Stimulated activated naive CD4-positive, alpha-beta T cell (primary cell): ENCODE results near the gene NOP16.

Experiments
- DNase-seq, 6 experiments: peaks; one replicate each; lab custom pipeline; 2025; lab: John Stamatoyannopoulos, UW

The NOP16 gene

DNA sequence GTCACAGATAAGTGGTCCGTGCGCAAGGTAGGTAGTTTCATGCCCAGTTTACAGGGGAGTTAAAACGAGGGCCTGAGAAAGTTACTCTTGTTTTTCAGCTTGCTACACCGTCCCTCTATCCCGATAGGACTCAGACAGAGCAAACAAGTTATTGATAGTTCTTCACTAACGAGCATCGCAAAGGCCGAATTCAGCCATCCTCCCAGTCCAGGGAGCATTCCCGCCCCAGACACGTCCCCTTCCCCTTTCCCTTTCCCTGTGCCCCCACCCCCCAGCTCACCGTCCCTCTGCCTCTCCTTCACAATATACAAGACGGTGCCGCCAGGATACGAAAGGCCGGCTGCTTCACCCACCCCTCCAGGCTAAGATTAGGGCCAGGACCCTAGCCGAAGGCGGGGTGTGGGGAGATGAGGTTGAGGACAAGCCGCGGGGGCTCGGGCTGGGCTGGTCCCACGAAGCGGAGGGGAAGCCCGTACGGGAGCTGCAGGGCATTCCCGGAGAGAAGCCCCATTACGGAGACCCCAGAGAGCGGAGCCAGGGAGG, 27.4 kb downstream of the NOP16 start:
- DNase-seq, result peak in 1 of 6 experiments; percentile 43

DNA sequence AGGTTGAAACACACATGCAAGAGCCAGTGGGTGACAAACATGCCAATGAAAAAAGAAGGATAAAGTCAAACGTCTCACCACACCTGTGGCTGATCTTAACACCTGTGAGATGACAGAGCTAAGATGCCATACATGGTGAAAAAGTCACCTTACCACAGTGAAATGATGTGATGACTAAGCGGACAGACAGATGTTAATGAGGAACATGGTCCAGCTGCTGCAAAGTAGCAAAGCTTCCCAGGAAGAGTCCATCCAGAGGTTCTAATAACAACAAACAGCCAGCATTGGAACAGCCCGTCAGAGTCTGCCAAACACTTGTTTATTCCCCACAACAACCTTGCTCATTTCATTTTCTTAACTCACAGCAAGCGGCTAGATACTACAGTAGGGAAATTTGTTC, 28.7 kb downstream of the NOP16 start:
- no peak for DNase-seq

DNA sequence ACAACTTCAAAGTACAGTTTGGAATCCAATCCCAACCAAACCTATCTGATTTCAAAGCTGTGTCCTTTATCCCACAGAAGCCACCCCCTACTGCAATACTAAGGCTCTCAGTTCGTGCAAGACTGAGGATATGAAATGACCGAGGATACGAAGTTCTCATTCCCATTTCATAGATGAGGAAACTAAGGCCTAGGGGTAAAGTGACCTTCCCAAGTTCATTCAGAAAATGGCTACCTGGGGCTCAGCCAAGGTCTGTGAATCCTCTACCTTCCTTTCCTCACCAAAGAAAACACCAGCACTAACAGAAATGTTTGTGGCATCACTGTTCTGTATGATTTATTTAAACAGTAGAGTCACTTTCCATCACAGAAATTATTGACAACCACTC, 32.2 kb downstream of the NOP16 start:
- DNase-seq, result no peak

DNA sequence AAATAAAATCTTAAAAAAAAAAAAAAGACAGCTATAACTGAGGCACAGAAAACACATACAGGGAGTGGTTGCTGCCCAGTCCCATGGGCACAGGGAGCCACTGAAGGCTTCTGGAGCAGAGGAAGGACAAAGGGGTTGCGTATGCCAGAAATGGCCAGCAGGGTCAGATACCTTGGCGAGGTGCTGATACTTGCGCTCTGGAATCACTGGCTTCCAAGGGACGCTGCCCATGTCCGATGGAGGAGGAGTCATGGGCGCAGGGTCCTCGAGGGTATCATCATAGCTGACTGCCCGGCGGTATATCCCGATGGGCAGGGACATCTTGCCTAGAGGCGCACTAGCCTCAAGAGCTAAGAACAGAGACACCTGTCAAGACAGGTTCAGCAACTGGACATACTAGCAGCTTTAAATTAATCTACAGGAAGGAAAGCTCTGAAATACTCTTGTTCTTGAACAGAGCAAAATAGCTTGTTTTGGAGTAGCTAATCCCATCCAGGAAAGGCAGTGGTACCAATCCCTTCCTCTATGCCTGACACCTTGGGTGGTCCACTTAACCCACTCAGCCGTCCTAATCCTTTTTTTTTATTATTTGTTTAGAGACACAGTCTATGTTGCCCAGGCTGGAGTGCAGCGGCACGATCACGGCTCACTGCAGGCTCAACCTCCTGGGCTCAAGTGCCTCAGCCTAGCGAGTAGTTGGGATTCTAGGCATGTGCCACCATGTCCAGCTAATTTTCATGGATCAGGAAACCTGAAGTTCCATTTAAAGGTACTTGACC, 32.8 kb downstream of the NOP16 start:
- no peak for DNase-seq

DNA sequence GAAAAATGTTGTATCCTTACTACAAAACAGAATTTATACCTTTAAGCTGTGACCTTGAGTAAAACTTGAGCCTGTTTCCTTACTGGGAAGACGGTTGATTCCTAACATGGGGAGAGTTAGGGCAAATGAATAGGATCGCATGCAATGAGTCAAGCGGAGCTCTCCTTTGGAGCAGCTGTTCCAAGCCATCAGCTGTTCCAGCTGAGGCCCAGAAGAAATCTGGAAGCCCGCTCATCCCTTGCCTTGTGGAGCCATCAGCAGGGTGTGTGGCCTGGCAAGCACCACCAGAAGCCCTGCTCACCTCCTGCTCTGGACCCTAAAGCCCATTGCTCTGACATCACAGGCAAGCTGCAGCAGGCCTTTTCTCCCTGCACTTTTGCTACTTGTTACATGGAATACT, 34.9 kb downstream of the NOP16 start:
- DNase-seq, result no peak

DNA sequence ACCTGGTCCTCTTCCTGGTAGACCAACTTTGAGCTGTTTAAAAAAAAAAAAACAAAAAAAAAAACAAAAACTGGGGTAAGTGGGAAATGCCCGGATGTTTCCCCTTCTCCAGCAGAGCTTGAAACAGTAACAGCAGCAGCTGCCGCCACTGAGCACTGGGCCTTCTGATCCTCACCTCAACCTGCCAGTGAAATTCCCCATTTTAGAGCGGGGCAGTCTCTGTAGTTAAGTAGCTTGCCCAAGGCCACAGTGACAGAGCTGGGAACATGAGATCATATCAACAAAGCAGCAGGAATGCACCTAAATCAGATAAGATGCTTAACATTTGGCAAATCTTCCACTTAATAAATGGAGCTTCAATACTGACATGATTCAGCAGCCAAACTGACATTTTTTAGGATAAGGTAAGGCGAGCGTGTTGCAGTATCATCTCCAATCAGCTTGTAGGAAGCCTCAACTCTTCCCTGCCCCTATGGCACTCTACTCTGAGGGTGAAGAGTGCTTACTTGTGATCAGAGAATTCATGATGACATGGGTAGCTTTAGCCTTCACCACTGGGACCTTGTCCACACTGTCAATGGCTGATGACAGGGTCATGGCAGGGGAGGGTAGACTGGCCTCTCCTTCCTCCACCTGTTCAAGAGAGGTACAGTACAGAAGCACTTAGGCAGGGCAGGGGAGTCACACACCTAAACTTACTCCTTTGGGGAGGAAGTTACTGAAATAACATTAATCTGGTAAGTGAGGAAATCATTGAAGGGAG, 36.1 kb downstream of the NOP16 start:
- DNase-seq, result no peak

DNA sequence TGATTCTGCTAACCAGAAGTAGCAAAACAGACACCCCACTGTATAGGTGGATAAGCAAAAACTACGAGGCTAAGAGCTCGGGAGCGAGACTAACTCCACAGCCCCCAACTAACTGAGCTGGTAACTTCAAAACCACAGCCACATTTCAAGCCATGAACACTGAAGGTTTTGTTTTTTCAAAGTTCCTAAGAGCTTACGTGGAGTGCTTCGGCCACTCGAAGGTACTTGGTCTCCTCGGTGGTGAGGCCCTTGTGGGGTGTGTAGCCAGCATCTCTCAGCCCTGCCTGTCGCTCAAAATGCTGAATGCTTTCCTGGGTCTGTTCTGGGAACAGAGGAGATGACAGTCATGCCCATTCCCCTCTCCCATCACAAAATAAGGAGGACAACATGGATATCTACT, 38.0 kb downstream of the NOP16 start:
- DNase-seq, result no peak

DNA sequence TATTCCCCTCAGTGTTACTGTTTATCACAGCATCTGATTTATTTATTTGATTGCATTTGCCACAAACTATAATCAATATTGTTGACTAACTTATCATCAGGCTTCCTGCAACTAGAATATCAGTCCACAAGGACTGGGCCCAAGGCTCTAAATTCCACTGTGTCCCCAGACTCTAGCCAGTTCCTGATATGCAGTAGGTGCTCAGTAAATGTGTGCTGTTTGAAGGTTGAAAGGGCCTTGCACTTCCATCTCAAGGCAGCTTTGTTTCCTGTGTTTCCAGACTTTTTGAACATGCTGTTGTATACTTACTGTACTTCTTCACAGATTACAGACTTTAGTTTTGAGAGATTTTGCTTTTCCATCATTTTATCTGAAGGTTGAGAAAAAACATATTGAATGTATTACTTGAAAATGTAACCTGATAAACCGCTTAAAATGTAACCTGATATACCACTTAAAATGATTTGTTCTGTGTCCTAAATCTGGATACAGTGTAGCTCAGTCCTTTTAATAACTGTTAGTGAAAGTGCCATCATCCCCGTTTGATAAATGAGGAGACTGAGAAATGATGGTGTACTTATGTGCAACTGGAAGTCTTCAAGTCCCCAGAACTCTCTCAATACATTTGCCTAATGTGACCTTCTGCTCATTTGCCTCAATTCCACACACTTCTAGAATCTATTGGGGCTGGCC, 45.5 kb downstream of the NOP16 start:
- DNase-seq, result no peak

DNA sequence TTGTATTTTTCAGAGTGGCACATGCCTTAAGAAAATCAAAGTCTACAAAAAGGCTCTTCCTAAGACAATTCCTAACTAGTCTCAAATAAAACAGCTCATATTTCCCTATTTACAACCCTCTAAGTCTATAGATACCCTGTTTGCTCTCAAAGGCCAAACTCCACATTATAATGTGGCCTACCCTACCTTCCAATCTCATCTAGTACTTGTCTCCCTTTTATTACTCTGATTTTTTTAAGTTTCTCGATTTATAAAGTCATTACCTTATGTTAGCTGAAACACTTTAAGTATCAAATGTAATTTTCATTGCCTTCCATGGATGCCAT, 46.3 kb downstream of the NOP16 start:
- DNase-seq, result no peak

DNA sequence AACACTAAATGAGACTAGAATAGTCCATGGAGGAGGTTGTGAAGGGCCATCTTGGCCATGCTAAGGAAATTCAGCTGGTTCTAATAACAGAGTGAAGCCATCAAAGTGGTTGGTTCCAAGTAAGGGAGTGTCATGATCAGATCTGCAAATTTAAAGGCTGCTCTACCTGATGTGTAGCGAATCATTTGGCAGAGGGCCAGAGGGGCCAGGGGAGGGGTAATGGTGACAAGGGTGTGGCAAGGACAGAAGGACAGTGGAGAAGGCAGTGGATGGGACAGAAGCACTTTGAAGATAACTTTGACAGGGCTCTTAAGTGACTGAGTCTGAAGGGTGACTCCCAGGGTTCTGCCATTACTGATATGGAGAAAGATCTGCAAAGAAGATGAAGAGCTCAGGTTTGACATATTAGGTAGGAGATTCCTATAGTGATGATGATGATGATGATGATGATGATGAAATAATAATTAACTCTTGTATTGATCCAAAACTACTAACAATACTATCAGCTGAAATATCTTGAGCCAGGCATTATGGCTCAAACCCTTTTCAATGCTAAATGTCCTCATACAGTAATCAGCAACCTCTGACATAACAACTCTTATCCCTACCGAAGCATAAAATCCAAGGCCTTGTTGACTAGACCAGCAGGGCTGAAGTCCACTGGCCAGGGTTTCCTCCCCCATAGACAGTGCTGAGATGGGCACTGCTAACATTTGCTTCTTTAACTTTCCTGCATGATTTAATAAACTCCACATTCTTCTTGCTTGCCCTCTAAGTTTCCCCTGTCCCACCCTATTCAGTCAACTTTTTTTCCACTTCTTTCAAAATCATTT, 46.9 kb downstream of the NOP16 start:
- DNase-seq, result no peak

DNA sequence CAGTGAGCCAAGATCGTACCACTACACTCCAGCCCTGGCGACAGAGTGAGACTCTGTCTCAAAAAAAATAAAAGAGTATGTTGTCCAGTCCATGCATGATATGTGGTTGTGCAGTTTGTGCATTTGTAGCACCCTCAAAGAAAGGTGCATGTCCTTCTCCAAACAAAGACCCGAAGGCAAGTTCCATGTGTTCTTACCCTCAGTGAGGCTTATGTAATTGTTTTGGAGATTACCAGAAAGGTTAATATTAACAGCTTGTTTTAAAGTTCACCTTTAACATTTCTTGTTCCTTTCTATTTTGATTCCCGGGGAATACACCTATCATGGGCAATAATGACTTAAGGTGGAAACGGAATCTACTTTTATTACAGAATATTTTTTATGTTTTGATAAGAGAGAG, 49.1 kb downstream of the NOP16 start:
- no peak for DNase-seq

DNA sequence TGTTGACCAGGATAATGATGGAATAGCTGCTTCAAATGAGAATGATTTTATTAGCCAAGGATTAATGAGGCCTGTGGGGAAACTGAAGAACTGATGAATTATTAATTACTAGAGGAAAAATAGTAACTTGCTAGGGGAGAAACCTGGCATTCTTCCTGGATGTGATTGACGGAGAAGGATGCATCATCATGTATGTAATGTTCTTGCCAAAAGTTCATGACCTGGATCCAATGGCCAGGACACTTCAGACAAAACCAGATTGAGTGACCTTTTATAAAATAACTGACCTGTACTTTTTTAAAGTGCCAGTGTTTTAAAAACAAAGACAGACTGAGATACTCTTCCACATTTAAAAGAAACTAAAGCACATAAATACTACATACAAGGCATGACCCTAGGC, 50.5 kb downstream of the NOP16 start:
- no peak for DNase-seq

DNA sequence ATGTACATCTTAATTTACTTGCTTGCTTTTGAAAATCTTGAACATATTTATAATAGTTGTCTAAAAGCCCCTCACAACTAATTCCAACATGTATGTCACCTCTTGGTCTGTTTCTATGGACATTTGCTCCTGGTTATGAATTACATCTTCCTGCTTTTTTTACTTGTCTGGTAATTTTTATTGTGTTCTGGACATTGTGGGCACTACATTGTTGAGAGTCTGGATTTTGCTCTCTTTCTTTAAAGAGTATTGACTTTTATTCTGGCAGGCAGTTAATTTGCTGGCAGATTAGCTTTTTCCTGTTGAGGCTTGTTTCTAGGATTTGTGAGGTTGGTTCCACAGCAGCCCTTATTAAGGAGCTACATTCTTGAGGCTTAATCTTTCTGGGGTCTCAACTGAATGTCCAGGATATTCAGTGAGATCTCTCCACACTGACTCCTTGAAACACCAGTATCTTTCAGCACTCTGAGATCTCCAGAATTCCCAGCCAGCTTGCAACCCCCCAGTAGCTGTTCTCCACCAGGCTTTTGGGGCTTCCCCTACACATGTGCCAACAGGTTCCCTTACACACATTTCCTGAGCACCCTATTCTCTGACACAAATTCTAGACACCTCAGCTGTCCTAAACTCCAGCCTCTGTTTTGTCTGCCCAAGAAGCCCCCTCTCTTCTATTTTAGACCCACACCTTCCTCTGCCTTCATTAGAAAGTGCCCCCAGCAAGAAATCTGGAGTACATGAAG, 54.2 kb downstream of the NOP16 start:
- DNase-seq, result no peak
